A549 treated with ZK216348 at 1 μM for 4 hours (cell line): ENCODE data around the gene GULP1. TPM values are rescaled to one million over a fixed set of nuclear protein-coding genes. Genes with fewer than 3 reads are reported as not detected.

Experiments used
- total RNA-seq: library from RNA; stranded (reverse); fragments of 200-300 nt; extraction: Qiagen RNA extraction; gene quantifications from 5 replicates; pipeline ENCODE4 v1.2.3, GENCODE V29; 2022; ENCODE audit warnings: low read depth

Gene GULP1
- 27.9 to 42.0 TPM (median 37.5 TPM) in 5 replicates for total RNA-seq

DNA sequence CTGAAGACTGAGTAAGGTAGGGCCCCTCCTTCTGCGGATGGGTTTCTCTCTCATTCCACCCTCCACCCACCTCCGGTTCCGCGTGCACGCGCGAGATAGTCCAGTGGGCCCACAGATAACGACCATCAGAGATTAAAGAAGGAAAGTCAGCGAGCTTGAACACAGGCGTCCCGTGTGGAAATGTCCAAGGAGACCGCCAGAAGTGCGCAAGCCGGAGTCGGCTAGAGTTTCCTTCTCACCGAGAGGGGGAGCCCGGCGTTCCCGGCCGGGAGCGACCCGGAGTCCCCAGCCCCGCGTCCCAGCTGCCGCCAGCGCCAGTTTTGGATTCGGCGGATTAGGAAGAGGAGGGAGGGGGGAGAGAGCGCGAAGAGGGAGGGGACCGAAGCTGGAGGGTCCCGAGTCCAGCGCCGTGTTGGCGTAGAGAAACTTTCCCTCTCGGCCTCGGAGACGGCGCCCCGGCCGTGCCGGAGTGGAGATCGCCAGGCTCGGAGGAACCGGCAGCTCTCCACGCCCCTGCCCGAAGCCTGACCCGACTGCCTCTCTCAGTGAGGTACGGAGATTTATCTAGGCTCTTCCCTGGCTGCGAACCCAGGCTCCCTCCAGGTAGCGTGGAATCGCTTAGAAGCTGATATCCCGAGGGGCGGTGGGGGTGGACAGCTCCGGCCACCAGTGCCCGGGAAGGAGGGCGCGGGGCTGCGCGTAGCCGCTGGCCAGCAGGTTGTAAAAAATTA is at the start of gene GULP1:
GULP1 (plus strand) TSS at position 258 of the 731 bp plus-strand sequence. CDS start 185,829 bp downstream, outside the sequence.

